Measurements from ENCODE around the gene MIB2. TPM values are rescaled to one million over a fixed set of nuclear protein-coding genes. Genes with fewer than 3 reads are reported as not detected.
"Not testable (repeated sequence)": the region's sequence is repeated elsewhere in the genome, so short reads cannot be mapped to it uniquely, and the experiment has no call there.

Gene MIB2
- total RNA-seq, 1 donor from 2014 or later = 78.2 TPM

- no peak overlapping the region for H3K4me3 ChIP-seq (ENCODE audit: low read depth, low read length)
- no peak for TF ChIP-seq CTCF (IDR thresholded peaks at IDR 0.05; ENCODE audit: insufficient read depth, low read length, severe bottlenecking)
- peaks cover 8% of the 10 kb centered on the region for H3K36me3 ChIP-seq (ENCODE audit: control insufficient read depth, insufficient read depth, low read length)
- FAIRE-seq = no peak
- H3K27me3 ChIP-seq (ENCODE audit: control insufficient read depth, insufficient read depth, low read length) = no peaks in the 10 kb centered on the region
- no peak for DNase-seq (ENCODE audit: low read depth)
Observed at GRCh38 chr1:1671365-1672119, 56.2 kb downstream of the MIB2 start.

- FAIRE-seq (no peak), DNase-seq (ENCODE audit: low read depth) (no peak)
- no peaks in the 10 kb centered on the region for H3K27me3 ChIP-seq (ENCODE audit: control insufficient read depth, insufficient read depth, low read length)
- no peak for TF ChIP-seq CTCF (IDR thresholded peaks at IDR 0.05; ENCODE audit: insufficient read depth, low read length, severe bottlenecking)
- no peak overlapping the region for H3K4me3 ChIP-seq (ENCODE audit: low read depth, low read length)
- H3K36me3 ChIP-seq (ENCODE audit: control insufficient read depth, insufficient read depth, low read length) = peaks cover 8% of the 10 kb centered on the region
Observed at GRCh38 chr1:1672181-1672965, 57.1 kb downstream of the MIB2 start.

GRCh38 chr1:1674806-1675205, 59.5 kb downstream of the MIB2 start:
- not testable (repeated sequence) for H3K36me3 ChIP-seq (ENCODE audit: control insufficient read depth, insufficient read depth, low read length); DNase-seq (ENCODE audit: low read depth); H3K4me3 ChIP-seq (ENCODE audit: low read depth, low read length); H3K27me3 ChIP-seq (ENCODE audit: control insufficient read depth, insufficient read depth, low read length); FAIRE-seq

GRCh38 chr1:1675218-1675617, 59.9 kb downstream of the MIB2 start:
- not testable (repeated sequence) for H3K27me3 ChIP-seq (ENCODE audit: control insufficient read depth, insufficient read depth, low read length); DNase-seq (ENCODE audit: low read depth); H3K4me3 ChIP-seq (ENCODE audit: low read depth, low read length); FAIRE-seq; H3K36me3 ChIP-seq (ENCODE audit: control insufficient read depth, insufficient read depth, low read length)

- not testable (repeated sequence) for FAIRE-seq; DNase-seq (ENCODE audit: low read depth); H3K4me3 ChIP-seq (ENCODE audit: low read depth, low read length); H3K27me3 ChIP-seq (ENCODE audit: control insufficient read depth, insufficient read depth, low read length); H3K36me3 ChIP-seq (ENCODE audit: control insufficient read depth, insufficient read depth, low read length)
Observed at GRCh38 chr1:1676087-1676486, 60.8 kb downstream of the MIB2 start.

- FAIRE-seq (no peak), DNase-seq (ENCODE audit: low read depth) (no peak)
- TF ChIP-seq CTCF (IDR thresholded peaks at IDR 0.05; ENCODE audit: insufficient read depth, low read length, severe bottlenecking) = no peak
- H3K4me3 ChIP-seq (ENCODE audit: low read depth, low read length) = no peak overlapping the region
- peaks cover 5% of the 10 kb centered on the region for H3K36me3 ChIP-seq (ENCODE audit: control insufficient read depth, insufficient read depth, low read length)
- H3K27me3 ChIP-seq (ENCODE audit: control insufficient read depth, insufficient read depth, low read length) = no peaks in the 10 kb centered on the region
Observed at GRCh38 chr1:1677718-1678580, 62.6 kb downstream of the MIB2 start.

All from bronchial epithelial cell (primary cell).